IPS-18a (cell line): Measurements from ENCODE around the gene NDUFB7.
"Not testable (repeated sequence)": the region's sequence is repeated elsewhere in the genome, so short reads cannot be mapped to it uniquely, and the experiment has no call there.

ENCODE experiments used
- H3K27ac ChIP-seq: one replicate; pipeline ENCODE4 v1.5.1; 2013; ENCODE audit warnings: low read length
- H3K27me3 ChIP-seq: one replicate; pipeline ENCODE4 v1.6.1; 2013; ENCODE audit warnings: mild to moderate bottlenecking, low read length; ENCODE audit not compliant: control insufficient read depth, insufficient read depth
- H3K36me3 ChIP-seq: one replicate; pipeline ENCODE4 v1.6.1; 2013; ENCODE audit warnings: low read depth, low read length; ENCODE audit not compliant: control insufficient read depth
- H3K4me1 ChIP-seq: one replicate; pipeline ENCODE4 v1.6.1; 2013; ENCODE audit warnings: low read depth, low read length; ENCODE audit not compliant: control insufficient read depth
- H3K4me3 ChIP-seq: one replicate; pipeline ENCODE4 v1.5.1; 2013; ENCODE audit warnings: low read length
- H3K9ac ChIP-seq: one replicate; pipeline ENCODE4 v1.6.1; 2013; ENCODE audit warnings: mild to moderate bottlenecking, low read length, moderate library complexity
- H3K9me3 ChIP-seq: one replicate; pipeline ENCODE4 v1.6.1; 2013; ENCODE audit warnings: low read depth, low read length; ENCODE audit not compliant: control insufficient read depth

NDUFB7 gene

DNA sequence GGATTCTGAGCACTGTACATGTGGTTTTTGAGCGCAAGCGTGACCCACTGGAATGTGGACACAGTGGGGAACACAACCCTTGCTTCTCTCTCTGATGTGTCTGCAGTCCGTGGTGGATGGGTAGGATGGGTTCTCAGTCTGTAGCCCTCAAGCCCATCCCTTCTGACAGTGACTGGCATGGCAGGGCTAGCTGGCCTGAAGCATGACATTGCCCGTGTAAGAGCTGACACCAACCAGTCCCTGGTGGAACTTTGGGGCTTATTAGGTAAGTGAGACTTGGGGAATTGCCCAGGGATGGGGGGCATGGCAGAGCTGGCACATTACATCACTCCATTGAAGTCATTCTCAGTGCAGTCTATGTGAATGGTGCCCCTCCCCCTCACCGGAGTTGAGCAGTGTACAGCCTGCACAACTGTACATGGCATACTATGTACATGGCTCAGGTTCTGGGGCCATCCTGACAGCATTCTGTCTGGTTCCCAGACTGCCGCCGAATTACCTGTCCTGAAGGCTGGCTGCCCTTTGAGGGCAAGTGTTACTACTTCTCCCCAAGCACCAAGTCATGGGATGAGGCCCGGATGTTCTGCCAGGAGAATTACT, 27.8 kb upstream of the NDUFB7 start:
- H3K4me3 ChIP-seq = no peak overlapping the region
- no peaks in the 10 kb centered on the region for H3K27me3 ChIP-seq
- no peak overlapping the region for H3K27ac ChIP-seq
- peaks cover 38% of the 10 kb centered on the region for H3K9me3 ChIP-seq
- no peaks in the 10 kb centered on the region for H3K4me1 ChIP-seq
- H3K9ac ChIP-seq = no peak overlapping the region
- no peaks in the 10 kb centered on the region for H3K36me3 ChIP-seq

DNA sequence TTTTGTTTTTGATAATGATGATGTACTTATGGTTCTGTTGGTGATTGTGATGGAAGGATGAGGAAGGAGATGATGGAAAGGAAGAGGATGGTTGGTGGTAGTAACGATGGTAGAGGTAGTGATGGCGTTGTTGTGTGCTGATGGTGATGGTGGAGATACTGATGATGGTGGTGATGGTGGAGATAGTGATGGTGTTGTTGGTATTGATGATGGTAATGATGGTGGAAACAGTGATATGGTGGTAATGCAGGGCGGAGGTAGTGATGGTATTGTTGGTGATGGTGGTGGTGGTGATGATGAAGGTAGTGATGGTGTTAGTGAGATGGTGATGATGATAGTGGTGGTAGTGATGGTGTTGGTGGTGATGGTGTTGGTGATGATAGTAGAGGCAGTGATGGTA, 23.7 kb upstream of the NDUFB7 start:
- Histone ChIP-seq H3K4me1 (no peaks in the 10 kb centered on the region), H3K9me3 (peaks cover 18% of the 10 kb centered on the region), H3K4me3 (no peak overlapping the region), H3K36me3 (no peaks in the 10 kb centered on the region), H3K27ac (no peak overlapping the region), H3K27me3 (no peaks in the 10 kb centered on the region), H3K9ac (no peak overlapping the region)

DNA sequence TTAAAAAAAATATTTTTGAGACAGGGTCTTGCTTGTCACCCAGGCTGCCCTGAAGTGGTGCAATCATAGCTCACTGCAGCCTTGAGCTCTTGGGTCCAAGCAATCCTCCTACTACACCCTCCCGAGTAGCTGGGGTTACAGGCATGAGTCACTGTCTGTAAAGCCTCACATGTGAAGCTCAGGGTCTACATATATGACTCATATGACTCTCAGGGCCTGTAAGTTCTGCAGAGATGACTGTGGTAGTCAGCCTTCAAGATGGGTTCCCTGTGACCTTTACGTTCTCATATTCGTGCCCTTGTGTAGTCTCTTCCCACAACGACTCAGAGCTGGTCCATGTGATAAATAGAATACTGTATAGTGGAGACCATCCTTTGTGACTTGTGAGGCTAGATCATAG, 17.6 kb upstream of the NDUFB7 start:
- H3K27me3 ChIP-seq, H3K4me3 ChIP-seq, H3K4me1 ChIP-seq, H3K36me3 ChIP-seq, H3K27ac ChIP-seq, H3K9me3 ChIP-seq, H3K9ac ChIP-seq: not testable (repeated sequence)

DNA sequence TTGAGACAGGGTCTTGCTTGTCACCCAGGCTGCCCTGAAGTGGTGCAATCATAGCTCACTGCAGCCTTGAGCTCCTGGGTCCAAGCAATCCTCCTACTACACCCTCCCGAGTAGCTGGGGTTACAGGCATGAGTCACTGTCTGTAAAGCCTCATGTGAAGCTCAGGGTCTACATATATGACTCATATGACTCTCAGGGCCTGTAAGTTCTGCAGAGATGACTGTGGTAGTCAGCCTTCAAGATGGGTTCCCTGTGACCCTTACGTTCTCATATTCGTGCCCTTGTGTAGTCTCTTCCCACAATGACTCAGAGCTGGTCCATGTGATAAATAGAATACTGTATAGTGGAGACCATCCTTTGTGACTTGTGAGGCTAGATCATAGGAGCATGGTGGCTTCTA, 13.3 kb upstream of the NDUFB7 start:
- H3K9me3 ChIP-seq, H3K27me3 ChIP-seq, H3K27ac ChIP-seq, H3K9ac ChIP-seq, H3K4me1 ChIP-seq, H3K36me3 ChIP-seq, H3K4me3 ChIP-seq: not testable (repeated sequence)

DNA sequence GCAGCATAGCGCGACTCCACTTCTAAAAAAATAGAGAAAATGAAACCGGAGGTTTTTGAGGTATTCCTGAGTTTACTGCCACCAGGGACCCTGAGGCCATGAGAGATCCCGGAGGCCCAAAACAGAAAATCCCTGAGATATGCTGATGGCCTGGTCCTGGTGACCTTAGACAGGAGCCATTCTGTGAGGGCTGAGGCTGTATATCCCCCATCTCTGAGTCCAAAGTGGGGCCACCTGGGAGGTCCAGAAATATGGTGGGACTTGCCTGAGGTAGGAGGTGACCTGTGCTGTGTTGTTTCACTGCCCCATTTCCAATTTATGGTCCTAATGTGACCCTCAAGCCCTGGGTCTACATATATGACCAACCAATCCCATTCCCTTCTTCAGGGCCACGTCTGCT, 12.5 kb upstream of the NDUFB7 start:
- not testable (repeated sequence) for H3K27me3 ChIP-seq, H3K9ac ChIP-seq, H3K4me1 ChIP-seq, H3K36me3 ChIP-seq, H3K9me3 ChIP-seq, H3K4me3 ChIP-seq, H3K27ac ChIP-seq

DNA sequence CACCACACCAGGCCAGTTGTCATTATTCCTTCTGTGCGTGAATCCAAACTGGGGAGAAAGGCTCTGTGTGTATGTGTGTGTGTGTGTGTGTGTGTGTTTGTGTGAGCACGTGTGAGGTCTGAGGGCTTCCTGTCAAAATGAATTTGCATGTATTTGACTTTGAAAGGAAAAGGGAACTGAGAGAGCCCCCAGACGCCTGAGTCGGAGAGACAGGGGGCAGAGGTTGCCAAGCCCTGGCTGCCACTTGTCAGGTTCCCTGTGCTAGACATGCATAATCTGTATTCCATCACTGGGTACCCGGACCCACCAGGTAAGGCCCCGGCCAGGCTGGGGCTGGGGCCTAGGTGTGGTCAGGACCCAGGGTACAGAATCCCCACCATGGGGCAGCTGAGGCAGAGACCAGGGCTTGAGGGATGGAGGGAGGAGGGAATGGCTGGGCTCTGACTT, 11.1 kb upstream of the NDUFB7 start, which contains the start of gene CLEC17A:
TSS of gene CLEC17A (plus strand) at position 191 of the 447 bp plus-strand sequence. CDS start at position 268, 77 bp downstream.
- no peaks in the 10 kb centered on the region for H3K9me3 ChIP-seq
- H3K36me3 ChIP-seq = no peaks in the 10 kb centered on the region
- no peak within 1 kb of the TSS for H3K4me3 ChIP-seq
- no peaks in the 10 kb centered on the region for H3K4me1 ChIP-seq
- no peak within 1 kb of the TSS for H3K9ac ChIP-seq
- no peak within 1 kb of the TSS for H3K27ac ChIP-seq
- no peaks in the 10 kb centered on the region for H3K27me3 ChIP-seq

DNA sequence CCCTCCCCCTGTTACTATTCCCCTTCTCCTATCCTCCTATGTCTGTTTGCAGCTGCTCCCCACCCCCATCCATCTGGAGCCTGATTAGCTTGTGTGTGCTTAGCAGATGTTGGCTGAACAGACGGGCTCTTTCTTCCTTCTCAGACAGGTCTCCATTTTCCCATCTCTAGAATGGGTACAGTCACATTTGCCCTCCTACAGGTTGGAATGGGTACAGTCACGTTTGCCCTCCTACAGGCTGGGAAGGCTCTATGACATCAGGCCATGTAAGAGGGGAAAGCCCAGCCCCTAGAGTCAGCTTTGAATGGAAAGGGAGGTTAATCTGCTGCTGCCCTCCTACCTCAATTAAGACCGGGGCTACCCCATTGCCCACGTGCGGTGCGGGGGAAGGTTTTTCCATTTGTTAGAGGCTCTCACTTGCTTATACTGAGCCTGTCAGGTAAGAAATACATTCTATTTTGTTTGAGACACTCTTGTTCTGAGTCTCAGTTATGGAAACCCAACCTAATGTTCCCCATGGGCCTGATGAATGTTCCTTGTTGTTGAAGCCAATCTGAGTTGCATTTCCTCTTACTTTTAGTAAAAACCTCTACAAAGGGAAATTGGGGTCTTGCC, 8.9 kb upstream of the NDUFB7 start:
- Histone ChIP-seq H3K9ac (no peak overlapping the region), H3K27ac (no peak overlapping the region), H3K4me3 (no peak overlapping the region), H3K36me3 (no peaks in the 10 kb centered on the region), H3K9me3 (no peaks in the 10 kb centered on the region), H3K27me3 (no peaks in the 10 kb centered on the region), H3K4me1 (no peaks in the 10 kb centered on the region)

DNA sequence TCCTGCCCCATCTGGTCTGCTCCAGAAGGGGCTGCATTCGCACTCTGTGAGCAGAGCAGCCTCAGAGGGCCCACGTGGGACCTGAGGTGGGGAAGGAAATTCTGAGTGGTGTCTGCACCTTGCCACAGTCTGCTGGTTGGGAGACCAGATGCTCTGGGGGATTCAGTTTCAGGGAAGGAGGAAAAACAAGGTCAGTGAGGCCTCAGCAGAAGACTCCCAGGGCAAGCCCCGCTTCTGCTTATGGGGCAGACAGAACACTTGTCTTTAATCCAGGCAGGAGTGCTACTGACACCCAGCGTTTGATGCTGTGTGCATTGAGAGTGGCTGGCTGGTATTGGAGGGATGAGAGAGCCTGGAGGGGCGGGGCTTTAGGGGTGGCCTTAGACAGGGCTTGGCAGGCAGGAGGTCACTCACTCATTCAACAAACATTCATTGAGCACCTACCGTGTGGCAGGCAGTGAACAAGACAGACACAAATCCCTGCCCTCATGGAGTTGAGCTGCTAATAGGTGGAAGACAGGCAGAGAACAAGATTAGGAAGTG, 6.1 kb upstream of the NDUFB7 start:
- H3K36me3 ChIP-seq = no peaks in the 10 kb centered on the region
- no peaks in the 10 kb centered on the region for H3K27me3 ChIP-seq
- H3K4me1 ChIP-seq = no peaks in the 10 kb centered on the region
- H3K9me3 ChIP-seq = no peaks in the 10 kb centered on the region
- H3K9ac ChIP-seq = no peak overlapping the region
- H3K27ac ChIP-seq = no peak overlapping the region
- no peak overlapping the region for H3K4me3 ChIP-seq

DNA sequence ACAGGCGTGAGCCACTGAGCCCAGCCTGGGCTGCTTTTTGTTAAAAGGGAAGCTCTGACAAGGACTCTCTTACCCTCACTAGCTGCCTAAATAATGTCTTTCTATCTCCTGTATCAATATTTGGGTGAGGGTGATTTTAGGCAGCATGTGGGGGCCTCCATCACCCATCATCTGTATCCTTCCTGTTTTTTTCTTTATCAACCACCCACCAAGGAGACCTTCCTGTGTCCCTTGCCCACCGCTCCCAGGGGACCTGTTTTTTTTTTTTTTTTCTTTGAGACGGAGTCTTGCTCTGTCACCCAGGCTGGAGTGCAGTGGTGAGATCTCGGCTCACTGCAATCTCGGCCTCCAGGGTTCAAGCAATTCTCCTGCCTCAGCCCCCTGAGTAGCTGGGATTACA, 5.4 kb upstream of the NDUFB7 start:
- no peaks in the 10 kb centered on the region for H3K27me3 ChIP-seq
- no peaks in the 10 kb centered on the region for H3K36me3 ChIP-seq
- no peaks in the 10 kb centered on the region for H3K9me3 ChIP-seq
- no peak overlapping the region for H3K9ac ChIP-seq
- no peak overlapping the region for H3K27ac ChIP-seq
- no peaks in the 10 kb centered on the region for H3K4me1 ChIP-seq
- H3K4me3 ChIP-seq = no peak overlapping the region

DNA sequence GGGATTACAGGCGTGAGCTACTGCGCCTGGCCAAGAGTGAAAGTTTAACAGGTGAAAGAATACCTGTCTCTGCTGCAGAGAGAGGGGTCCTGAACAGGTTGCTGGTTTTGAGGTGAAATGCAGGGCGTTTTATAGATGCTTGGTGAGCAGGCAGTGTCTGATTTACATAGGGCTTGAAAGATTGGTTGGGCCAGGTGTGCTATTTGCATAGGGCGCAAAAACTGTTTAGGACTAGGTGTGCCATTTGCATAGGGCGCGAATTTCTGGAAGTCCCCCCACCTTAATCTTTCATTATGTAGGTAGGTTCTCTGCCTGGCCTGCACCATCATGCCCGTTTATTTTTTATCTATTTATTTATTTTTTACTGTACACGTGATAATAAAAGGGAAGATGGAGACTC, 4.5 kb upstream of the NDUFB7 start:
- Histone ChIP-seq H3K36me3 (no peaks in the 10 kb centered on the region), H3K4me1 (no peaks in the 10 kb centered on the region), H3K9me3 (no peaks in the 10 kb centered on the region), H3K4me3 (no peak overlapping the region), H3K9ac (no peak overlapping the region), H3K27me3 (no peaks in the 10 kb centered on the region), H3K27ac (no peak overlapping the region)

DNA sequence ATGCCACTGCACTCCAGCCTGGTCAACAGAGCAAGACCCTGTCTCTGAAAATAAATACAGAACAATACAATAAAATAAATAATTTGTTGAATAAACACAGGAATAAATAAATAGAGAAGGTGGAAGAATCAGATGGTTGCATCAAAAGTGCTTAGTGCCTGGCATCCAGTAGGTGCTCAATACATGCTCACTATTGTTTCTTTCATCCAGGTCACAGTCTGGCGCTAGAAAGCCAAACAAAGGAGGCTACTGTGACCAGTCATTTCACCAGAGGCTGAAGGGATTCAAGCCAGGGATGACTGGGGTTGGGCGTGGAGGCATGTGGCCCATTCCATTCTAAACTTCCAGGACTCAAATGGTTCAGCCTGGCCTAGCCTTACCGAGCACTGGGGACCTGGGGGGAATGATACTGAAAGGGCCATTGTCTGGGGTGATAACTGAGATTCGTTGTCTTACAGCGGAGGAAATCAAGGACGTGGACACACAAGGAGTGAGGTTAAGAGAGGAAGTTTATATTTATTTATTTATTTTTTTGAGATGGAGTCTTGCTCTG, 3.6 kb upstream of the NDUFB7 start:
- Histone ChIP-seq H3K36me3 (no peaks in the 10 kb centered on the region), H3K9me3 (no peaks in the 10 kb centered on the region), H3K4me1 (no peaks in the 10 kb centered on the region), H3K9ac (no peak overlapping the region), H3K4me3 (no peak overlapping the region), H3K27ac (no peak overlapping the region), H3K27me3 (no peaks in the 10 kb centered on the region)
